ENCODE measurements around the gene SARS1. TPM values are rescaled to one million over a fixed set of nuclear protein-coding genes. Genes with fewer than 3 reads are reported as not detected.

SARS1 gene
- total and polyA plus RNA-seq, 2 of the 13 experiments (the other 11 are each of a cell fraction or from before 2014, with no cell fraction given): 103 to 134 TPM

DNA sequence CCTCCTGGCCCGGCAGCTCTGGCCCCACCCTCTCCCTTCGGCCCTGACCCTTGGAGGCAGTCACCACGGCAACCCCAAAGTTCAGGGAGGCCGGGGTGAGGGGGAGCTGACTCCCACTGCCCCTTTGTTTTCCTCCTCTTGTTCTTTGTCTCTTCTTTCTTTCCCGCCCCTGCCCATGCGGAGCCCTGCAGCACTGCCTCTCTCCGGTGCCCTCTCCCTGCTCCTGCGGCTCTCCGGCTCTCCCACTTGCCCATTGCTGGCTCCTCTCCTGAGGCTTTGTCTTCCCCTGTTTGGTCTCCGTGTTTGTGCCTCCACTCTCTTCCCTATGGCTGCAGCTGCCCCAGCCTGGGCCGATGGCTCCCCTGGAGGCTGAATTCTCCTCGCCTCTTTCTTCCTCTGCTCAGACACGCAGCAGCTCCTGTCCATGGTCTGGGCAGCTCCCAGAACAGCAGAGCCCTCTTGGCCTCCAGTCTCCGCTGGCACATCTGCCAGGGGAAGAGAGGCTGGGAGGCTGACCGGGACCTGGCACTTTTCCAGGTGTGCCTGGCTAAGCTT is 41.5 kb downstream of the SARS1 start (continued):
- TF ChIP-seq, protein P1, sequence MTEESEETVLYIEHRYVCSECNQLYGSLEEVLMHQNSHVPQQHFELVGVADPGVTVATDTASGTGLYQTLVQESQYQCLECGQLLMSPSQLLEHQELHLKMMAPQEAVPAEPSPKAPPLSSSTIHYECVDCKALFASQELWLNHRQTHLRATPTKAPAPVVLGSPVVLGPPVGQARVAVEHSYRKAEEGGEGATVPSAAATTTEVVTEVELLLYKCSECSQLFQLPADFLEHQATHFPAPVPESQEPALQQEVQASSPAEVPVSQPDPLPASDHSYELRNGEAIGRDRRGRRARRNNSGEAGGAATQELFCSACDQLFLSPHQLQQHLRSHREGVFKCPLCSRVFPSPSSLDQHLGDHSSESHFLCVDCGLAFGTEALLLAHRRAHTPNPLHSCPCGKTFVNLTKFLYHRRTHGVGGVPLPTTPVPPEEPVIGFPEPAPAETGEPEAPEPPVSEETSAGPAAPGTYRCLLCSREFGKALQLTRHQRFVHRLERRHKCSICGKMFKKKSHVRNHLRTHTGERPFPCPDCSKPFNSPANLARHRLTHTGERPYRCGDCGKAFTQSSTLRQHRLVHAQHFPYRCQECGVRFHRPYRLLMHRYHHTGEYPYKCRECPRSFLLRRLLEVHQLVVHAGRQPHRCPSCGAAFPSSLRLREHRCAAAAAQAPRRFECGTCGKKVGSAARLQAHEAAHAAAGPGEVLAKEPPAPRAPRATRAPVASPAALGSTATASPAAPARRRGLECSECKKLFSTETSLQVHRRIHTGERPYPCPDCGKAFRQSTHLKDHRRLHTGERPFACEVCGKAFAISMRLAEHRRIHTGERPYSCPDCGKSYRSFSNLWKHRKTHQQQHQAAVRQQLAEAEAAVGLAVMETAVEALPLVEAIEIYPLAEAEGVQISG (CRISPR knock-in tag; IDR thresholded peaks at IDR 0.05): 0 out of 2 replicates have a peak, but pooled peaks have one; percentile 11
- TF ChIP-seq RAD51 (IDR thresholded peaks at IDR 0.05; ENCODE audit: borderline replicate concordance): no peak
- TF ChIP-seq ZNF569 (CRISPR knock-in tag; IDR thresholded peaks at IDR 0.05; ENCODE audit: borderline replicate concordance): no peak
- TF ChIP-seq, protein P2, sequence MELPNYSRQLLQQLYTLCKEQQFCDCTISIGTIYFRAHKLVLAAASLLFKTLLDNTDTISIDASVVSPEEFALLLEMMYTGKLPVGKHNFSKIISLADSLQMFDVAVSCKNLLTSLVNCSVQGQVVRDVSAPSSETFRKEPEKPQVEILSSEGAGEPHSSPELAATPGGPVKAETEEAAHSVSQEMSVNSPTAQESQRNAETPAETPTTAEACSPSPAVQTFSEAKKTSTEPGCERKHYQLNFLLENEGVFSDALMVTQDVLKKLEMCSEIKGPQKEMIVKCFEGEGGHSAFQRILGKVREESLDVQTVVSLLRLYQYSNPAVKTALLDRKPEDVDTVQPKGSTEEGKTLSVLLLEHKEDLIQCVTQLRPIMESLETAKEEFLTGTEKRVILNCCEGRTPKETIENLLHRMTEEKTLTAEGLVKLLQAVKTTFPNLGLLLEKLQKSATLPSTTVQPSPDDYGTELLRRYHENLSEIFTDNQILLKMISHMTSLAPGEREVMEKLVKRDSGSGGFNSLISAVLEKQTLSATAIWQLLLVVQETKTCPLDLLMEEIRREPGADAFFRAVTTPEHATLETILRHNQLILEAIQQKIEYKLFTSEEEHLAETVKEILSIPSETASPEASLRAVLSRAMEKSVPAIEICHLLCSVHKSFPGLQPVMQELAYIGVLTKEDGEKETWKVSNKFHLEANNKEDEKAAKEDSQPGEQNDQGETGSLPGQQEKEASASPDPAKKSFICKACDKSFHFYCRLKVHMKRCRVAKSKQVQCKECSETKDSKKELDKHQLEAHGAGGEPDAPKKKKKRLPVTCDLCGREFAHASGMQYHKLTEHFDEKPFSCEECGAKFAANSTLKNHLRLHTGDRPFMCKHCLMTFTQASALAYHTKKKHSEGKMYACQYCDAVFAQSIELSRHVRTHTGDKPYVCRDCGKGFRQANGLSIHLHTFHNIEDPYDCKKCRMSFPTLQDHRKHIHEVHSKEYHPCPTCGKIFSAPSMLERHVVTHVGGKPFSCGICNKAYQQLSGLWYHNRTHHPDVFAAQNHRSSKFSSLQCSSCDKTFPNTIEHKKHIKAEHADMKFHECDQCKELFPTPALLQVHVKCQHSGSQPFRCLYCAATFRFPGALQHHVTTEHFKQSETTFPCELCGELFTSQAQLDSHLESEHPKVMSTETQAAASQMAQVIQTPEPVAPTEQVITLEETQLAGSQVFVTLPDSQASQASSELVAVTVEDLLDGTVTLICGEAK (IDR thresholded peaks at IDR 0.05): no peak
- TF ChIP-seq, protein P2 (CRISPR knock-in tag; IDR thresholded peaks at IDR 0.05): no peak
- TF ChIP-seq HDAC2 (CRISPR knock-in tag; IDR thresholded peaks at IDR 0.05): no peak
- TF ChIP-seq, protein P3, sequence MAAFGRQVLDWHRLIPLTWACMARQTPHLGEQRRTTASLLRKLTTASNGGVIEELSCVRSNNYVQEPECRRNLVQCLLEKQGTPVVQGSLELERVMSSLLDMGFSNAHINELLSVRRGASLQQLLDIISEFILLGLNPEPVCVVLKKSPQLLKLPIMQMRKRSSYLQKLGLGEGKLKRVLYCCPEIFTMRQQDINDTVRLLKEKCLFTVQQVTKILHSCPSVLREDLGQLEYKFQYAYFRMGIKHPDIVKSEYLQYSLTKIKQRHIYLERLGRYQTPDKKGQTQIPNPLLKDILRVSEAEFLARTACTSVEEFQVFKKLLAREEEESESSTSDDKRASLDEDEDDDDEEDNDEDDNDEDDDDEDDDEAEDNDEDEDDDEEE (CRISPR knock-in tag; IDR thresholded peaks at IDR 0.05): no peak
- TF ChIP-seq ELF1 (CRISPR knock-in tag; IDR thresholded peaks at IDR 0.05): no peak
- TF ChIP-seq RXRB (CRISPR knock-in tag; IDR thresholded peaks at IDR 0.05; ENCODE audit: borderline replicate concordance): no peak
- no peak for TF ChIP-seq TAF1 (CRISPR knock-in tag; IDR thresholded peaks at IDR 0.05)
- TF ChIP-seq MTA3 (CRISPR knock-in tag; IDR thresholded peaks at IDR 0.05): no peak
- peak; percentile 83 for TF ChIP-seq HNRNPL (IDR thresholded peaks at IDR 0.05; ENCODE audit: low read depth, low read length)
- no peak for TF ChIP-seq TBP (CRISPR knock-in tag; IDR thresholded peaks at IDR 0.05)
- TF ChIP-seq SRSF4 (IDR thresholded peaks at IDR 0.05; ENCODE audit: low read depth, low read length, poor library complexity, severe bottlenecking): no peak
- no peak for TF ChIP-seq ZC3H13 (CRISPR knock-in tag; IDR thresholded peaks at IDR 0.05)
- TF ChIP-seq ADNP (CRISPR knock-in tag; IDR thresholded peaks at IDR 0.05): no peak
- TF ChIP-seq MEIS2 (CRISPR knock-in tag; IDR thresholded peaks at IDR 0.05): no peak
- TF ChIP-seq POLR2A (IDR thresholded peaks at IDR 0.05; ENCODE audit: insufficient read depth in 1 of 2, low read depth in 2 of 2, low read length in 2 of 2): no peak
- no peak for TF ChIP-seq ZNF83 (CRISPR knock-in tag; IDR thresholded peaks at IDR 0.05; ENCODE audit: borderline replicate concordance)
- TF ChIP-seq ZNF260 (CRISPR knock-in tag; IDR thresholded peaks at IDR 0.05; ENCODE audit: borderline replicate concordance, low read depth): no peak

Data from HepG2 (cell line).